NCI-H748 treated with DMSO at 0.1 percent for 48 hours (cell line): ENCODE data around the gene TMEM25.
"Not testable (repeated sequence)": the region's sequence is repeated elsewhere in the genome, so short reads cannot be mapped to it uniquely, and the experiment has no call there.

Experiments
- DNase-seq: peaks from one replicate; lab custom pipeline; 2025; lab: John Stamatoyannopoulos, UW

TMEM25 gene

GRCh38 chr11:118530683-118531596 lies at the start of gene TMEM25:
Gene TMEM25 (plus strand): TSS chr11:118531192. CDS start chr11:118531802, 610 bp downstream.
- peak; percentile 43 for DNase-seq

- DNase-seq, result not testable (repeated sequence)
These were observed 49.8 kb upstream of the TMEM25 start for GRCh38 chr11:118481238-118481637.

- no peak for DNase-seq
These were observed 46.6 kb upstream of the TMEM25 start for GRCh38 chr11:118484405-118484804.

- DNase-seq, result no peak
These were observed 45.7 kb upstream of the TMEM25 start for GRCh38 chr11:118485273-118485672.

GRCh38 chr11:118488480-118489109 lies 42.4 kb upstream of the TMEM25 start:
- peak; percentile 38 for DNase-seq

- no peak for DNase-seq
These were observed 40.0 kb upstream of the TMEM25 start for GRCh38 chr11:118491041-118491440.

GRCh38 chr11:118497831-118498230 lies 33.2 kb upstream of the TMEM25 start:
- DNase-seq, result no peak

GRCh38 chr11:118503216-118503615 lies 27.8 kb upstream of the TMEM25 start:
- no peak for DNase-seq

- DNase-seq, result no peak
These were observed 19.4 kb upstream of the TMEM25 start for GRCh38 chr11:118511601-118512000.

GRCh38 chr11:118514103-118514502 lies 16.9 kb upstream of the TMEM25 start:
- no peak for DNase-seq

- DNase-seq, result no peak
These were observed 11.4 kb upstream of the TMEM25 start for GRCh38 chr11:118519549-118519948.

GRCh38 chr11:118521892-118522311 lies 9.1 kb upstream of the TMEM25 start:
- no peak for DNase-seq

GRCh38 chr11:118522571-118523072 lies 8.4 kb upstream of the TMEM25 start:
- DNase-seq, result no peak

GRCh38 chr11:118524356-118524755 lies 6.6 kb upstream of the TMEM25 start:
- DNase-seq, result no peak

GRCh38 chr11:118524757-118525470 lies 6.1 kb upstream of the TMEM25 start:
- DNase-seq, result no peak

GRCh38 chr11:118526688-118527087 lies 4.3 kb upstream of the TMEM25 start:
- DNase-seq, result no peak

- no peak for DNase-seq
These were observed 3.9 kb upstream of the TMEM25 start, which contains the start of gene TTC36 for GRCh38 chr11:118527109-118527508. Gene TTC36 (plus strand): TSS chr11:118527474. CDS start chr11:118527495, 21 bp downstream.

GRCh38 chr11:118528511-118528910 lies 2.5 kb upstream of the TMEM25 start:
- DNase-seq, result no peak

- DNase-seq, result no peak
These were observed 1.3 kb upstream of the TMEM25 start for GRCh38 chr11:118529584-118530175.

- DNase-seq, result peak; percentile 53
These were observed 761 bp upstream of the TMEM25 start for GRCh38 chr11:118530180-118530682.

- DNase-seq, result peak; percentile 43
These were observed 649 bp downstream of the TMEM25 start for GRCh38 chr11:118531597-118532084.
